ENCODE data around the gene MBNL3.

- no peak for TF ChIP-seq CTCF (IDR thresholded peaks at IDR 0.05)
- TF ChIP-seq POLR2A (IDR thresholded peaks at IDR 0.05), result no peak
Measured at GRCh38 chrX:132406106-132406505, 82.7 kb downstream of the MBNL3 start.

All from heart left ventricle (tissue), 13 donors.